Adrenal gland (tissue), 12 donors: ENCODE measurements around the gene NHLH1. TPM values are rescaled to one million over a fixed set of nuclear protein-coding genes. Genes with fewer than 3 reads are reported as not detected.

Source experiments
- DNase-seq, 7 donors: peaks; one replicate each; pipeline ENCODE4 v3.0.0-alpha.2; 2019 to 2020
- H3K27ac ChIP-seq, 5 donors: fragments of 200-600 bp; sonication (generic) in 4 of 5; 1 replicate in 3 of 5; 2 replicates in 2 of 5; pipeline versions ENCODE4 v1.5.1 to v1.8.0; 2016 to 2020; ENCODE audit warnings: mild to moderate bottlenecking in 1 of 5
- H3K27me3 ChIP-seq: fragments of 200-600 bp; 2 replicates; pipeline ENCODE4 v1.8.0; 2021
- H3K36me3 ChIP-seq, 2 donors: fragments of 200-600 bp; replicated peaks in 1 of 2; 1 replicate in 1 of 2; 2 replicates in 1 of 2; pipeline versions ENCODE4 v1.5.1 to v1.8.0; 2018 to 2022
- H3K4me1 ChIP-seq, 2 donors: fragments of 200-600 bp; replicated peaks in 1 of 2; 1 replicate in 1 of 2; 2 replicates in 1 of 2; pipeline versions ENCODE4 v1.5.1 to v1.8.0; 2018 to 2021
- H3K4me3 ChIP-seq, 4 donors: fragments of 200-600 bp; sonication (generic) in 3 of 4; one replicate each; pipeline ENCODE4 v1.5.1; 2016 to 2018
- H3K9me3 ChIP-seq, 3 donors: fragments of 200-600 bp; sonication (generic) in 1 of 3; replicated peaks in 1 of 3; 1 replicate in 2 of 3; 2 replicates in 1 of 3; pipeline versions ENCODE4 v1.5.1 to v1.8.0; 2016 to 2021
- POLR2A ChIP-seq, 2 donors: fragments of 450-650 bp; IDR thresholded peaks; one replicate each; pipeline ENCODE4 v1.6.1; 2017; ENCODE audit warnings: antibody characterized with exemption in 2 of 2, mild to moderate bottlenecking in 2 of 2, moderate library complexity in 1 of 2
- WGBS, 4 donors: extraction: QIAGEN DNeasy Blood & Tissue Kit in 2 of 4; methylation state at CpG; one replicate each; pipeline versions ENCODE4 v1.1.5 to v1.1.7; 2013 to 2017; 5-methylcytosine and 5-hydroxymethylcytosine counted together
- intact Hi-C, 2 donors: fragments of 100-400 bp; cut with DNase I; formaldehyde crosslinking; loops; one replicate each; pipeline versions ENCODE4 v1.14.1 to v1.15.0; 2022 to 2023
- polyA plus RNA-seq, 3 donors: library from polyadenylated mRNA; stranded (reverse); fragments of 200-250 nt in 2 of 3; fragments of 350-450 nt in 1 of 3; fragmentation: Illumina TruSeq in 1 of 3; extraction: RNeasy Lipid Tissue Mini Kit (QIAGEN cat#74804) in 1 of 3; gene quantifications; one replicate each; pipeline ENCODE4 v1.2.3, GENCODE V29; 2013 to 2014
- total RNA-seq, 9 donors: library from RNA; depleted of rRNA in 4 of 9; stranded (reverse); fragments of >200 nt in 4 of 9; fragments of 120-200 nt in 1 of 9; fragmentation: NEBNext Ultra II Directional in 1 of 9; extraction: Animal tissue kit (Norgen Biotek cat#: 25700) in 1 of 9; gene quantifications; one replicate each; pipeline versions ENCODE4 v1.1.0 to v1.2.4, GENCODE V29; 2013 to 2023
- TF ChIP-seq, protein P1 (sequence below), 6 experiments: fragments of 450-650 bp in 4 of 6; fragments of 200-600 bp in 2 of 6; sonication (generic) in 1 of 6; IDR thresholded peaks; 1 replicate in 5 of 6; 2 replicates in 1 of 6; pipeline versions ENCODE4 v1.5.1 to v1.8.0; 2016 to 2021; ENCODE audit warnings: antibody characterized with exemption in 6 of 6, mild to moderate bottlenecking in 2 of 6, moderate library complexity in 1 of 6
- donor health status: healthy with polysubstance abuse.
- donor health status: Bipolar disorder and iron deficiency.
- donor health status: DM: yes; HTN: yes; CAD: no.
- donor health status: DM: no; HTN: no; CAD: no.
- donor health status: DM: no; HTN: no; CAD: no.
- donor health status: DM: yes; HTN: yes; CAD: no.

NHLH1 gene
- total and polyA plus RNA-seq, 12 donors = 0.16 to 0.46 (median 0.24) TPM; not detected in 7

DNA sequence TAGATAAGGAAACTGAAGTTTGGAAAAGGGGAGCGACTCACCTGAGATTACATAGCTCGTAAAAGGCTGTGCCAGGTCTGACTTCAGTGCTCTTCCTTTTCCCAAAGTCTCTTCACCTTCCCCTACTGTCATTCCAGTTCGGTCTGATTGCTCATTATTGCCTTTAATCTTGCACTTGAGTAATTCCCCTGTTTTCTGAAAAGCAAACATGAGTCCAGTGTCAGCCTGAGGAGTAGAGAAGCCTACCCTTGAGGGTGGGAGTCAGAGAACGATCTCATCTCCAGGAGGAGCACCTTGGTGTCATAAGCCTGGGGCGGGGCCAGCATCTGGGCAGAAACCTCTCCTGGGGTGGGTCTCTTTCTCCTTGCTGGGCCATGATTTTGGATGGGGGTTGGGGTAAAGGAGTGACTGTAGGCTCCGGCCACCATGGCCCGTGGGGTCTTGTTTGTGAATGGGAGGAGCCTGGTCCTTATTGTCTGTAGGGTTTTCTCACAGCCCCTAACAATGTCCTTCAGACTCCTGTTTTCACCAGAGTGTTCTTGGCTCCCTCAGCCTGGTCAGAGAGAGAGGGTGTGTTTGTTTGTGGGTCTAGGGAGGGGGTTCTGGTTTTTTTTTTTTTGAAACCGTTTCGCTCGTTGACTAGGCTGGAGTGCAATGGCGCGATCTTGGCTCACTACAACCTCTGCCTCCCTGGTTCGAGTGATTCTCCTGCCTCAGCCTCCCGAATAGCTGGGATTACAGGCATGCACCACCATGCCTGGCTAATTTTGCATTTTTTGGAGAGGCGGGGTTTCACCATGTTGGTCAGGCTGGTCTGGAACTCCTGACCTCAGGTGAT is 39.5 kb downstream of the NHLH1 start:
- peaks cover 7% of the 10 kb centered on the region for H3K27me3 ChIP-seq
- 82 to 92% (median 88%) methylated on average over 15 of the region's 15 CpGs for WGBS, 4 donors
- H3K9me3 ChIP-seq = no peaks in the 10 kb centered on the region
- no peak overlapping the region for H3K4me3 ChIP-seq
- intact Hi-C loops = no loop called here
- DNase-seq = peak in 1 of 7 donors; percentile 6
- no peaks in the 10 kb centered on the region for H3K4me1 ChIP-seq
- no peak overlapping the region for H3K27ac ChIP-seq
- no peaks in the 10 kb centered on the region for H3K36me3 ChIP-seq
- TF ChIP-seq, protein P1, sequence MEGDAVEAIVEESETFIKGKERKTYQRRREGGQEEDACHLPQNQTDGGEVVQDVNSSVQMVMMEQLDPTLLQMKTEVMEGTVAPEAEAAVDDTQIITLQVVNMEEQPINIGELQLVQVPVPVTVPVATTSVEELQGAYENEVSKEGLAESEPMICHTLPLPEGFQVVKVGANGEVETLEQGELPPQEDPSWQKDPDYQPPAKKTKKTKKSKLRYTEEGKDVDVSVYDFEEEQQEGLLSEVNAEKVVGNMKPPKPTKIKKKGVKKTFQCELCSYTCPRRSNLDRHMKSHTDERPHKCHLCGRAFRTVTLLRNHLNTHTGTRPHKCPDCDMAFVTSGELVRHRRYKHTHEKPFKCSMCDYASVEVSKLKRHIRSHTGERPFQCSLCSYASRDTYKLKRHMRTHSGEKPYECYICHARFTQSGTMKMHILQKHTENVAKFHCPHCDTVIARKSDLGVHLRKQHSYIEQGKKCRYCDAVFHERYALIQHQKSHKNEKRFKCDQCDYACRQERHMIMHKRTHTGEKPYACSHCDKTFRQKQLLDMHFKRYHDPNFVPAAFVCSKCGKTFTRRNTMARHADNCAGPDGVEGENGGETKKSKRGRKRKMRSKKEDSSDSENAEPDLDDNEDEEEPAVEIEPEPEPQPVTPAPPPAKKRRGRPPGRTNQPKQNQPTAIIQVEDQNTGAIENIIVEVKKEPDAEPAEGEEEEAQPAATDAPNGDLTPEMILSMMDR (IDR thresholded peaks at IDR 0.05) = no peak
- TF ChIP-seq POLR2A (IDR thresholded peaks at IDR 0.05) = no peak

DNA sequence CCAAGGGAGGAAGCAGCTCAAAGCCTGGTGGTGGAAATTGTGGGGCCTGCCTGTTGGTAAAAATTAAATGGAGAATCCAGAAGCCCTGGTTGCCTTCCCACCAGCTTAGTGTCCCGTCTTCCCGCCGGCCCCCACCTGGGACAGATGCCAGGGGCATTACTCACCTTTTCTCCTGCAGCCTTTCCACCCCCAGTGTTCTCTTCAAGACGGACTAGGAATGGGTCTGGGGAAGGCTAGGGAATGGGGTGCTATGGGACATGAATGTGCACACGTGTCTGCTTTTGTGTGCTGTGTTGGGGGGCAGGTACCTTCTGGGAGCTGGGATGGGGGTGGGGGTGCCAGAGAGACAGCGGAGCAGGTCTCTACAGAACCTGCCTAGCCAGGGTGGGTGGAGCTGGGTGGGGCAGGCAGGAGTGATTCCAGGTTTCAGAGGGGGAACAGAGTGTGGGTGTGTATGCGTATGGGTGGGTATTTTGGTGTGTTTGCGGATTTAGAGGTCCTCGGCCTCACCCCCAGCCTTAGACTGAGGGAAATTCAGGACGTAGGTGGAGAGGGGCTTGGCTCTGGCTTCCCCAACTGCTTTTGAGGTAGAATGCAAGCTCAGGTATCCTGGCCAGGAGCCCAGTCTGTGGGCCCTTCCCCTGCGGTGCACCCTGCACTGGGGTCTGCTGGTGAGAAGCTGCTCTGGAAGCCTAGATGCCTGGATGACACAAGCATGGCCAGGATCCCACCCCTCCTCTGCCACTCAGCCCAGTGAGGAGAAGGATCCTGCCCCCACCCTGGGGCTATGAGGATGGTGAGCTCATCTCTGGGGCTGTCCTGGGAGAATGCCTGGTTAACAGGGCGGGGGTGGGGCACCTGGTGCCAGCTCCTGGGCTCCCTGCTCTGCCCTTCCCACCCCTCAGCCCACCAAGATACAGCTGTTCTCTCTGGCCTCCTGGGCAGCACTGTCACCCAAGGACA is 41.2 kb downstream of the NHLH1 start:
- no peaks in the 10 kb centered on the region for H3K27me3 ChIP-seq
- TF ChIP-seq POLR2A (IDR thresholded peaks at IDR 0.05) = no peak
- TF ChIP-seq, protein P1 (IDR thresholded peaks at IDR 0.05) = no peak
- no peaks in the 10 kb centered on the region for H3K36me3 ChIP-seq
- no peaks in the 10 kb centered on the region for H3K4me1 ChIP-seq
- H3K4me3 ChIP-seq = no peak overlapping the region
- WGBS, 4 donors = 80 to 90% (median 85%) methylated on average over 9 to 12 of the region's 12 CpGs
- DNase-seq = no peak
- H3K27ac ChIP-seq = no peak overlapping the region
- intact Hi-C loops = no loop called here
- no peaks in the 10 kb centered on the region for H3K9me3 ChIP-seq

DNA sequence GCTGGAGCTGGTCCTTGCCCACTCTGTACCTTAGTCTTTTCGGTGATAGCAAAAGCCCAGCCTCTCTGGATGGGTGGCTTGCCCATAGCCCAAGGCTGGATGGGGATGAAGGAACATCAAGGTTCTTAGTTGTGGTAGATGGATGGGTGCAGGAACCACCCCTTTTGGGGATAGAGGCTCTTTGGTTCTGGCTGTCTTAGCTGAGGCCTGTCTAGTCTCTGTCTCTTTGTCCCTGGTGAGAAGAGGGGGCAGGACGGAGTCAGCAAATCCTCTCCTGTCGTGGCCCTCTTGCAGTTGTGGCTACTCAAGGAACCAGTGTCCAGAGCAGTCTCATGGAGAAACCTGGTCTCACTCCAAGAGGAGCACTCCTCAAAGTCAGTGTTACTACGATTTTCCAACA is 42.0 kb downstream of the NHLH1 start:
- TF ChIP-seq, protein P1 (IDR thresholded peaks at IDR 0.05) = no peak
- no peak for TF ChIP-seq POLR2A (IDR thresholded peaks at IDR 0.05)
- Histone ChIP-seq H3K4me3 (no peak overlapping the region), H3K9me3 (no peaks in the 10 kb centered on the region), H3K27ac (no peak overlapping the region), H3K27me3 (no peaks in the 10 kb centered on the region), H3K4me1 (no peaks in the 10 kb centered on the region), H3K36me3 (no peaks in the 10 kb centered on the region)
- no peak for DNase-seq
- intact Hi-C loops = no loop called here
- WGBS, 4 donors = 76 to 87% (median 81%) methylated on average over 2 to 4 of the region's 4 CpGs

GRCh38 chr1:160409486-160409885 is 42.6 kb downstream of the NHLH1 start:
- Histone ChIP-seq H3K4me1 (no peaks in the 10 kb centered on the region), H3K27ac (no peak overlapping the region), H3K4me3 (no peak overlapping the region), H3K36me3 (no peaks in the 10 kb centered on the region), H3K27me3 (no peaks in the 10 kb centered on the region), H3K9me3 (no peaks in the 10 kb centered on the region)
- DNase-seq = no peak
- 71 to 85% (median 80%) methylated on average over 5 of the region's 5 CpGs for WGBS, 4 donors
- TF ChIP-seq, protein P1 (IDR thresholded peaks at IDR 0.05) = no peak
- TF ChIP-seq POLR2A (IDR thresholded peaks at IDR 0.05) = no peak
- intact Hi-C loops = no loop called here
